CD4-positive, alpha-beta T cell (primary cell): Measurements from ENCODE around the gene MAP4K2. TPM values are rescaled to one million over a fixed set of nuclear protein-coding genes. Genes with fewer than 3 reads are reported as not detected.

Experiments used
- ATAC-seq: fragments of 200-7000 bp; cut with Tn5 transposase; one replicate; pipeline ENCODE4 v1.10.0; 2022; ENCODE audit warnings: mild to moderate bottlenecking; ENCODE audit not compliant: poor library complexity
- CTCF ChIA-PET: fragments of 350-600 bp; sonication (Branson Sonifier 250); formaldehyde crosslinking; loops from one replicate; lab custom pipeline; 2021; ENCODE audit warnings: antibody characterized with exemption, inconsistent platforms; lab: Charles Lee
- POLR2A ChIA-PET: fragments of 350-600 bp; sonication (Branson Sonifier 250); formaldehyde crosslinking; loops from one replicate; lab custom pipeline; 2021; ENCODE audit warnings: antibody characterized with exemption, inconsistent platforms; lab: Charles Lee
- DNase-seq, 14 experiments: peaks; one replicate each; pipeline ENCODE4 v3.0.0-alpha.2; 2013 to 2020; ENCODE audit warnings: mixed read lengths in 2 of 14
- H3K27ac ChIP-seq, 2 donors: one replicate each; pipeline versions ENCODE4 v1.5.1 to v1.7.0; 2013; ENCODE audit warnings: low read length in 2 of 2, low read depth in 1 of 2, mild to moderate bottlenecking in 1 of 2
- H3K27me3 ChIP-seq, 2 experiments: 1 replicate in 1 of 2; 2 replicates in 1 of 2; pipeline versions ENCODE4 v1.6.1 to v1.7.0; 2013; ENCODE audit warnings: low read length in 2 of 2, control low read depth in 1 of 2, mild to moderate bottlenecking in 1 of 2, moderate library complexity in 1 of 2; ENCODE audit not compliant: insufficient read depth in 2 of 2, control insufficient read depth in 1 of 2
- H3K36me3 ChIP-seq: one replicate; pipeline ENCODE4 v1.6.1; 2013; ENCODE audit warnings: low read length, control low read depth; ENCODE audit not compliant: insufficient read depth
- H3K4me1 ChIP-seq: one replicate; pipeline ENCODE4 v1.6.1; 2013; ENCODE audit warnings: low read length, control low read depth; ENCODE audit not compliant: insufficient read depth
- H3K4me3 ChIP-seq: one replicate; pipeline ENCODE4 v1.5.1; 2013; ENCODE audit warnings: mild to moderate bottlenecking, low read length, moderate library complexity
- H3K9me3 ChIP-seq, 2 experiments: 1 replicate in 1 of 2; 2 replicates in 1 of 2; pipeline versions ENCODE4 v1.6.1 to v1.7.0; 2013; ENCODE audit warnings: low read length in 2 of 2, mild to moderate bottlenecking in 2 of 2, control low read depth in 1 of 2, moderate library complexity in 1 of 2; ENCODE audit not compliant: control insufficient read depth in 1 of 2, insufficient read depth in 1 of 2
- H3K27ac Mint-ChIP-seq: one replicate; pipeline ENCODE4 v1.8.0; 2020; ENCODE audit warnings: mixed read lengths
- H3K27me3 Mint-ChIP-seq: one replicate; pipeline ENCODE4 v1.8.0; 2021; ENCODE audit warnings: mixed read lengths
- H3K36me3 Mint-ChIP-seq: one replicate; pipeline ENCODE4 v1.8.0; 2021; ENCODE audit warnings: low read depth, mixed read lengths
- H3K4me1 Mint-ChIP-seq: one replicate; pipeline ENCODE4 v1.8.0; 2021; ENCODE audit warnings: low read depth, mixed read lengths
- H3K4me3 Mint-ChIP-seq: one replicate; pipeline ENCODE4 v1.8.0; 2020; ENCODE audit warnings: mild to moderate bottlenecking, mixed read lengths
- H3K9me3 Mint-ChIP-seq: one replicate; pipeline ENCODE4 v1.8.0; 2020; ENCODE audit warnings: mixed read lengths
- CTCF ChIP-seq: fragments of 200-600 bp; IDR thresholded peaks from one replicate; pipeline ENCODE4 v1.8.0; 2022; ENCODE audit warnings: antibody characterized with exemption, mild to moderate bottlenecking
- intact Hi-C, 2 experiments: fragments of 100-400 bp; cut with DNase I in 1 of 2; cut with micrococcal nuclease in 1 of 2; formaldehyde crosslinking; loops; one replicate each; pipeline versions ENCODE4 v1.15.1 to v1.9.0; 2023 to 2025; cut with DNase I, micrococcal nuclease
- total RNA-seq, 174 experiments: library from RNA in 2 of 174; stranded (reverse) in 2 of 174; gene quantifications; one replicate each; pipeline ENCODE4 v1.2.3 and lab custom pipeline; 2021 to 2026

MAP4K2 gene
- total RNA-seq, 2 experiments from 2014 or later, result 71.9 to 74.1 TPM

DNA sequence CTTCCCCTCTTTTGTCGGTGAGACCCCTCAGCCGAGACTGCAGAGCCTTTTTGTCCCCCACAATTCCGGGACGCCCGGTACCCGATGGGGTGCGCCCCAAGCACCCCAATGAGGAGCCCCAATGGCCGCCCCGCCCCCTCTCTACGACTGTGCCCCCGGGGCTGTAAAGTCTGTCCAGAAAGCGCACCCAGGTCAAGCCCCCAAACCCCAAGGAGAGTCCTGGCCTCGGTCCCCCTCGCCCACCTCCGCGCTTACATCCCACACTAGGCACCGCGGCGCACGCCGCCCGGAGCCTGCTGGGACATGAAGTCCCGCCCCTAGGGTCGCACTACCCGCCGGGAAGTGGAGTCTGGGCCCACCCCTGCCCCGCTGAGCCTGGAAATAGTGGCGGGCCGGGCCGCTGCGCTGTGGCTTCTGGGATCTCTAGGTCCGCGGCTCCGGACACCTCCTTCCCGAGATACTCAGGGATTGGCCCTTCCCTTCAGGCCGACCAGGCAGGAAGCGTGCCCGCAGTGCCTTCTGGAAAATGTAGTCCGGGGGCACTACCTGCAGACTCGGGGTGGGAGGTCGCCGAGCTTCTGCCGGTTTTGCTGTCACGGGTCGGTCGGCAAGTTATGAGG lies 7.4 kb upstream of the MAP4K2 start, which contains the start of gene MEN1:
Gene MEN1 (minus strand): TSS at position 281 of the 620 bp plus-strand sequence. CDS start 442 bp downstream, outside the sequence.
- H3K27ac ChIP-seq, result peak within 1 kb of the TSS; percentile 83 to 88
- Mint-ChIP-seq H3K4me1 (peaks cover 32% of the 10 kb centered on the region), H3K9me3 (no peaks in the 10 kb centered on the region), H3K27ac (peak within 1 kb of the TSS; percentile 85), H3K4me3 (peak within 1 kb of the TSS; percentile 99), H3K27me3 (no peaks in the 10 kb centered on the region), H3K36me3 (peaks cover 37% of the 10 kb centered on the region)
- H3K4me1 ChIP-seq, result peaks cover 17% of the 10 kb centered on the region
- H3K27me3 ChIP-seq, result no peaks in the 10 kb centered on the region
- H3K9me3 ChIP-seq, result no peaks in the 10 kb centered on the region
- ChIA-PET POLR2A (interaction anchor here (0.6 to 4.5 kb wide), 29 partner anchors 8 to 687 kb away, joined by 3 to 90 read pairs (median 4); partner anchors contain the start of genes CDC42BPG, FAU, MALAT1 and MAP4K2), CTCF (interaction anchor here (1.1 to 1.4 kb wide), 3 partner anchors 34 to 122 kb away, joined by 3 to 10 read pairs (median 3); partner anchors contain the start of gene CDC42BPG)
- peak within 1 kb of the TSS; percentile 87 for H3K4me3 ChIP-seq
- peak; percentile 83 for ATAC-seq
- H3K36me3 ChIP-seq, result peaks cover 22% of the 10 kb centered on the region
- DNase-seq, result peak; percentile 45 to 85 (median 69)
- no peak for TF ChIP-seq CTCF
- intact Hi-C loops, result loop anchor here (2.0 to 5.0 kb wide), 2 partner anchors 32 to 123 kb away; partner anchors contain the start of gene SF1 (in 1 of the 2)

- POLR2A ChIA-PET, result interaction anchor here (1.2 to 4.5 kb wide), 6 partner anchors 31 to 688 kb away, joined by 5 to 90 read pairs (median 7); partner anchors contain the start of genes FAU, MALAT1, MRPL49 and RASGRP2
- Histone ChIP-seq H3K9me3 (no peaks in the 10 kb centered on the region), H3K36me3 (peaks cover 27% of the 10 kb centered on the region), H3K27ac (peak overlapping the region in 1 of 2 donors; percentile 83), H3K27me3 (no peaks in the 10 kb centered on the region), H3K4me3 (peak overlapping the region; percentile 87), H3K4me1 (peaks cover 17% of the 10 kb centered on the region)
- peak in 3 of 14 experiments; percentile 24 to 55 (median 49) for DNase-seq
- TF ChIP-seq CTCF, result no peak
- Mint-ChIP-seq H3K4me3 (peak overlapping the region; percentile 99), H3K36me3 (peaks cover 39% of the 10 kb centered on the region), H3K9me3 (no peaks in the 10 kb centered on the region), H3K4me1 (peaks cover 32% of the 10 kb centered on the region), H3K27ac (peak overlapping the region; percentile 85), H3K27me3 (no peaks in the 10 kb centered on the region)
- intact Hi-C loops, result loop anchor here (2.0 to 5.0 kb wide), 3 partner anchors 31 to 123 kb away; partner anchors contain the start of genes CDC42BPG (in 1 of the 2) and SF1 (in 1 of the 2)
- peak; percentile 4 for ATAC-seq
- CTCF ChIA-PET, result no interaction called here
Observed at GRCh38 chr11:64809781-64810241, 6.8 kb upstream of the MAP4K2 start.

DNA sequence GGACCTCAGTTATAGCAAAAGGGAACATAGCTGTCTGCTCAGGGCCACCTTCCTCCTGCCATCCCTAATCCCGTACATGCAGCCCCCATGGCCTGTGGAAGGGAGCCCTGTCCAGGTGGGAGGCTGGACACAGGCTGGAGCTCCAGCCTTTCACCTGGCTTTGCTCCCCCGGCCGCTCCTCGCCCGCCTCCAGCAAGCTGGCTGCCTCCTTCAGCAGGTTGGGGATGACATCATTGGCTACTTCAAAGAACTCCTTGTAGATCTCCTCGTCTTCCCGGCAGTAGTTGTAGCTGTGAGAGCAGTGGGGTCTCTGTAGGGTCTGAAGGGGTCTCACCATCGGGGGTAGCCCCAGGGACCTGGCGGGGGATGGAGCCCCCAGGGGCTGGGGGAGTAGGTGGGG lies 2.5 kb upstream of the MAP4K2 start:
- Mint-ChIP-seq H3K27ac (no peak overlapping the region), H3K36me3 (peaks cover 53% of the 10 kb centered on the region), H3K9me3 (no peaks in the 10 kb centered on the region), H3K27me3 (no peaks in the 10 kb centered on the region), H3K4me3 (peak overlapping the region; percentile 51), H3K4me1 (peaks cover 42% of the 10 kb centered on the region)
- ChIA-PET POLR2A (interaction anchor here (1.6 kb wide), 1 partner anchor 27 kb away, joined by 6 read pairs; the partner anchor contains the start of gene SF1), CTCF (no interaction called here)
- H3K36me3 ChIP-seq, result peaks cover 39% of the 10 kb centered on the region
- no peaks in the 10 kb centered on the region for H3K27me3 ChIP-seq
- H3K27ac ChIP-seq, result no peak overlapping the region
- peaks cover 46% of the 10 kb centered on the region for H3K4me1 ChIP-seq
- intact Hi-C loops, result loop anchor here in 1 of 2 experiments (5.0 kb wide), 1 partner anchor 37 kb away; the partner anchor contains the start of gene CDC42BPG
- no peak overlapping the region for H3K4me3 ChIP-seq
- DNase-seq (peak in 1 of 14 experiments; percentile 23), ATAC-seq (no peak)
- H3K9me3 ChIP-seq, result no peaks in the 10 kb centered on the region
- TF ChIP-seq CTCF, result no peak
